ENCODE data around the gene RAB11FIP4.

DNA sequence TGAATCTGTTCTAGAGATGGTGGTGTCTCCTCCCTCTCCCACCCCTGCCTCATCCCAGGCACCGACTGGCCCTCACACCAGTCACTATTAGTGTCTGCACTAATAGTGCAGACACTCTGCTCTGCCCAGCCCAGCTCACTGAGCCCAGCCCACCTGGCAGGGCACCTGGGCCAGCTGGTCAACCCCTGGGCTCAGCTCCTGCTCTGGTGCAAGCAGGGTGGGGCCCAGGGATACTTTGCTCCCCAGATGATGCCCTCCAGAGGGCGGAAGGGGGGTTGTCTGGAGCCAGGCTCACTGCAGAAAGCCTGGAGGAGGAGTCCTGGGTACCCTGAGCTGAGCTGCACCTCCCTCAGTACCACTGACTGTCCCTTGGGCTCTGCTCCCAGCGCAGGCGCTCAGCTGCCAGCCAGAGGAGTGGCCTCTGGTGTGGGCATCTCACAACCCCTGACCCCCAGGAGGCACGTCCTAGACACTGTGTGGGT, 14.5 kb downstream of the RAB11FIP4 start:
- no peak for TF ChIP-seq POLR2AphosphoS5 (IDR thresholded peaks at IDR 0.05)
- TF ChIP-seq, protein P1, sequence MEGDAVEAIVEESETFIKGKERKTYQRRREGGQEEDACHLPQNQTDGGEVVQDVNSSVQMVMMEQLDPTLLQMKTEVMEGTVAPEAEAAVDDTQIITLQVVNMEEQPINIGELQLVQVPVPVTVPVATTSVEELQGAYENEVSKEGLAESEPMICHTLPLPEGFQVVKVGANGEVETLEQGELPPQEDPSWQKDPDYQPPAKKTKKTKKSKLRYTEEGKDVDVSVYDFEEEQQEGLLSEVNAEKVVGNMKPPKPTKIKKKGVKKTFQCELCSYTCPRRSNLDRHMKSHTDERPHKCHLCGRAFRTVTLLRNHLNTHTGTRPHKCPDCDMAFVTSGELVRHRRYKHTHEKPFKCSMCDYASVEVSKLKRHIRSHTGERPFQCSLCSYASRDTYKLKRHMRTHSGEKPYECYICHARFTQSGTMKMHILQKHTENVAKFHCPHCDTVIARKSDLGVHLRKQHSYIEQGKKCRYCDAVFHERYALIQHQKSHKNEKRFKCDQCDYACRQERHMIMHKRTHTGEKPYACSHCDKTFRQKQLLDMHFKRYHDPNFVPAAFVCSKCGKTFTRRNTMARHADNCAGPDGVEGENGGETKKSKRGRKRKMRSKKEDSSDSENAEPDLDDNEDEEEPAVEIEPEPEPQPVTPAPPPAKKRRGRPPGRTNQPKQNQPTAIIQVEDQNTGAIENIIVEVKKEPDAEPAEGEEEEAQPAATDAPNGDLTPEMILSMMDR (IDR thresholded peaks at IDR 0.05): no peak

Measured in gastroesophageal sphincter (tissue), 3 donors.